C4-2B (cell line): ENCODE data around the gene NCOA6.
"Not testable (repeated sequence)": the region's sequence is repeated elsewhere in the genome, so short reads cannot be mapped to it uniquely, and the experiment has no call there.

Source experiments
- H3K27ac ChIP-seq: fragments of 450-650 bp; 2 replicates; pipeline ENCODE4 v1.5.1; 2017
- ZFX ChIP-seq: fragments of 450-650 bp; IDR thresholded peaks from 2 replicates; pipeline ENCODE4 v1.6.1; 2017
- TF ChIP-seq, protein P1 (sequence below): fragments of 450-650 bp; conservative IDR thresholded peaks from 2 replicates; pipeline ENCODE4 v1.5.1; 2017; ENCODE audit warnings: mild to moderate bottlenecking

Gene NCOA6

DNA sequence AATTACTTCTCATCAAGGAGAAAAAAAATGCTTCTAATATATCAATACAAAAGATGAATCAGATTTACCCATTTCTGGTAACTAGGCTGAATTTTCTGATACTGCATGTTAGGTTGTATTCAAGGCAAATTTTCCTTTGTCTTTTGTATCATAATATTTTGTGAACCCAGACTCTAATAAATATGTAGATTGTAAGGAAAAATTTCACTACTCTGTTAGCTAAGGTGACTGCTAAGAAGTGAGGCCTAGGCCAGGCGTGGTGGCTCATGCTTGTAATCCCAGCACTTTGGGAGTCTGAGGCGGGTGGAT, 108.6 kb downstream of the NCOA6 start:
- H3K27ac ChIP-seq: no peak overlapping the region
- TF ChIP-seq ZFX: no peak
- TF ChIP-seq, protein P1, sequence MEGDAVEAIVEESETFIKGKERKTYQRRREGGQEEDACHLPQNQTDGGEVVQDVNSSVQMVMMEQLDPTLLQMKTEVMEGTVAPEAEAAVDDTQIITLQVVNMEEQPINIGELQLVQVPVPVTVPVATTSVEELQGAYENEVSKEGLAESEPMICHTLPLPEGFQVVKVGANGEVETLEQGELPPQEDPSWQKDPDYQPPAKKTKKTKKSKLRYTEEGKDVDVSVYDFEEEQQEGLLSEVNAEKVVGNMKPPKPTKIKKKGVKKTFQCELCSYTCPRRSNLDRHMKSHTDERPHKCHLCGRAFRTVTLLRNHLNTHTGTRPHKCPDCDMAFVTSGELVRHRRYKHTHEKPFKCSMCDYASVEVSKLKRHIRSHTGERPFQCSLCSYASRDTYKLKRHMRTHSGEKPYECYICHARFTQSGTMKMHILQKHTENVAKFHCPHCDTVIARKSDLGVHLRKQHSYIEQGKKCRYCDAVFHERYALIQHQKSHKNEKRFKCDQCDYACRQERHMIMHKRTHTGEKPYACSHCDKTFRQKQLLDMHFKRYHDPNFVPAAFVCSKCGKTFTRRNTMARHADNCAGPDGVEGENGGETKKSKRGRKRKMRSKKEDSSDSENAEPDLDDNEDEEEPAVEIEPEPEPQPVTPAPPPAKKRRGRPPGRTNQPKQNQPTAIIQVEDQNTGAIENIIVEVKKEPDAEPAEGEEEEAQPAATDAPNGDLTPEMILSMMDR: no peak

DNA sequence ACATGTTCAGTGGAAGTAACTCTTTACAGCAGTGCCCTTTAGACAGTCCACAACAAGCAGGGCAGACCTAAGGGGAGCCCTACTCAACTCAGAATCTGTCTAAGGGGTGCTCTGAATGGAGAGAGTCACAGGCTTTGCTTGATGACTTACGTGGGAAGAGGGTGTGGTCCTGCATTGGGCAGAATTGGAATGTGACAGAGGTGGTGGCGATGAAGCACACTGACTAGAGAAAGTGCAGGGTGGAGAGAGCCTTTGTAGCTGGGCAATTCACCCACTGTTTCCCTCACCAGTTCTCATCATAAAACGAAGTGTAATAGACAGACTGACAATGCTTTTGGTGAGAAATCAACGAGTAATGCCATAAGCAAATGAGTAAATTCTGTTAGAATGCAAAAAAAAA, 110.1 kb downstream of the NCOA6 start:
- no peak overlapping the region for H3K27ac ChIP-seq
- TF ChIP-seq, protein P1: no peak
- no peak for TF ChIP-seq ZFX

DNA sequence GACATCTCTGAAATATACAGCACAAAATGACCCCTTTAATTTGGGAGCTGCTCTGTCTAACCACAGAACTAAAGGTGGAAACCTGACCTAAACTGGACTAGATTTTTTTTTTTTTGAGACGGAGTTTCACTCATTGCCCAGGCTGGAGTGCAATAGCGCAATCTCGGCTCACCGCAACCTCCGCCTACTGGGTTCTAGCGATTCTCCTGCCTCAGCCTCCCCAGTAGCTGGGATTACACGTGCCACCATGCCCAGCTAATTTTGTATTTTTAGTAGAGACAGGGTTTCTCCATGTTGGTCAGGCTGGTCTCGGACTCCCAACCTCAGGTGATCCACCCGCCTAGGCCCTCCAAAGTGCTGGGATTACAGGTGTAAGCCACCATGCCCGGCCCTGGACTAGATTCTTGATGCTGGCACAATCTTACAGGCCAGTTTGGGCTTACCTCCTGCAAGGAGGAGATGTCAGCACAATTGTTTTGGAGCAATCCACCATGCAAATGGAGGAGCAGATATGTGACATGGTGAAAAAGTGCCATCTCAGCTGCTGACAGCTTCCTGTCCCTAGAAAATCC, 111.4 kb downstream of the NCOA6 start:
- not testable (repeated sequence) for H3K27ac ChIP-seq

DNA sequence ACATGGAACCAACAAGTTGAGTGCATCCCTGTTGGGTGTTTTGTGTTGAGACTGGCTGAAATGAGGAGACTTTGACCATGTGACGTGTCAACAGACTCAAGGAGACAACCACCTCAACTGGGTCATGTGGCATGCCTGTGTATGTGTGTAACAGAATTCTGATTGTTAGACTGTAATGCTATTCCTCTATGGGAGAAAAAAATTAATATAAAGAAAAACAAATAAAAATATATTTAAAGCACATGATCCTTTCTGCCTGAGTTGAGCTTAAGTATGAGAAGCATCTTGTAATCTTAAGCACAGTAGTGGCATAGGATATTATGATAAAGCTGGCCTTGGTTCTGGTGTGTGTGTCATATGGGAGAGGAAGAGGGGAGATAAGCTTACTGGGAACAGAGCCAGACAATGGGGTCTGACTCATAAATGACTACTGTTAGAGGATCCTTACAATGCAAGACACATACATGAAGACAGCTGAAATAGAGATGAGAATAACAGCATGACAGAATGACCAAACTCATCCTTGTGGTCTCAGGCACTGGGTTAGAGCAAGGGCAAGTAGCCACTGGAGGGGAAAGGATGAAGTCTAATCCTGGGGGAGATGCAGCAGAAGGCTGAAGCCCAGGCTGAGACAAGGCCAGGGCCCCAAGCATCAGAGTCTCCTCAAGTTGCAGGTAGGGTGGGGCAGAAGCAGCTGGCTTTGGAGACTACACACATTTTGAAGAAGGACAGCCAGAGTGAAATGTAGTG, 112.1 kb downstream of the NCOA6 start:
- TF ChIP-seq, protein P1: no peak
- no peak for TF ChIP-seq ZFX
- H3K27ac ChIP-seq: no peak overlapping the region

DNA sequence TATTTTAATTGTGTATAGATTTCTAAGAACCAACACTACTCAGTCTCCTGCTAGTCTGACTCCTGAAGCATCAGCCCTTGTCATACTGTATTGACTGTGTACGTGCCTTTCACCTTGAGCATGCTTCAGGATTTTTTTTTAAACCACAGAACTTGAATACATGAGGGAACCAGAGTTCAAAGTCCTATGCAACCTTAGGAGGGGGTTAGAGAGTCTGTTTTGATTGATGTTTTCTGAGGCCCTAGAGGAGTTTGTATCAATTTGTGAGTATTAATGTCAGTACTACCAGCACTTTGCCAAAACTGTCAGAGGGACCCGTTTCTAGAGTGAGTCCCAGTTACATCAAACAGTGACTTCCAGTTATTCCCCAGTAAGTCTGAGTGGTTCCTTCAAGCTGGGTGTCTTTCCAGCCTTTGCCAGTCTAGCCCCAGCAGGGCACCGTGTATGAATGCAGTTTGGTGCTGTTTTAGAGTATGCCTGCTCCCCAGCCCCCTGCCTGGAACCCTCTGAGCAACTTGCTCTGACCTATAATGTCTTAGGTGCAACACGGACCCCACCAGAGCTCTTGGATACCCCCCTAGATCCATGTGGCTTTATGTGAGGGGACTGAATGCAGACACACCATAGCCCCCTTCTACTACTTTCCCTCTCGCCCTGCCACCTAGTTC, 112.8 kb downstream of the NCOA6 start:
- no peak for TF ChIP-seq ZFX
- TF ChIP-seq, protein P1: no peak

DNA sequence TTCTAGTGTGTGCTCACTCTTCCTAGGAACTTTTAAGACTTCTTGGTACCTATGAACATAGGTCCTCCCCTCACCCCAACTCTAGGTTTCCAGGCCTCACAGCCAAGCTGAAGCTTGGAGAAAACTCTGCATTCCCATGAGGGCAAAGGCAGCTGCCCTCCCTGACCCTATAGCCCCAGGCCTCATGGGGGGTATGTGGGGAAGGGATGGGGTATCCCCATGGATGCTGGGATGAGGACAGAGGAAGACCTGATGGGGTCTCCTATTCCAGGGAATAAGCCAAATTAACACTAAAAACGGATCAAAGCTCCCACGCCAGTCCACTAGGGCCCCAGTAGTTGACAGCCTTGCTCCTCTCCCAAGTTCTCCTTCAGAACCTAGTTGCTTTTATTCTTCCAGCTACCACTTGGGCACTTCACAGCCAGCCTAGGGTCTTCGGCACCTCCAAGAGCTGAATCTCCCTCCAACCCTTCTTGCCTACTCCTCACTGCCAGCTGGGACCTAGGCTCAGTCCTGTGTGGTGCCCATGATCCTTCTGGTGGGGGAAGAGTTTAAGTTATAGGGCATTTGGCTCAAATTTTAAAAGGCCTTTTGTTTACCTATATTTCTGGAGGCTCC, 113.5 kb downstream of the NCOA6 start:
- TF ChIP-seq, protein P1: no peak
- TF ChIP-seq ZFX: no peak
- H3K27ac ChIP-seq: no peak overlapping the region

More for the DNA sequence above, 112.8 kb downstream of the NCOA6 start:
- H3K27ac ChIP-seq: no peak overlapping the region

DNA sequence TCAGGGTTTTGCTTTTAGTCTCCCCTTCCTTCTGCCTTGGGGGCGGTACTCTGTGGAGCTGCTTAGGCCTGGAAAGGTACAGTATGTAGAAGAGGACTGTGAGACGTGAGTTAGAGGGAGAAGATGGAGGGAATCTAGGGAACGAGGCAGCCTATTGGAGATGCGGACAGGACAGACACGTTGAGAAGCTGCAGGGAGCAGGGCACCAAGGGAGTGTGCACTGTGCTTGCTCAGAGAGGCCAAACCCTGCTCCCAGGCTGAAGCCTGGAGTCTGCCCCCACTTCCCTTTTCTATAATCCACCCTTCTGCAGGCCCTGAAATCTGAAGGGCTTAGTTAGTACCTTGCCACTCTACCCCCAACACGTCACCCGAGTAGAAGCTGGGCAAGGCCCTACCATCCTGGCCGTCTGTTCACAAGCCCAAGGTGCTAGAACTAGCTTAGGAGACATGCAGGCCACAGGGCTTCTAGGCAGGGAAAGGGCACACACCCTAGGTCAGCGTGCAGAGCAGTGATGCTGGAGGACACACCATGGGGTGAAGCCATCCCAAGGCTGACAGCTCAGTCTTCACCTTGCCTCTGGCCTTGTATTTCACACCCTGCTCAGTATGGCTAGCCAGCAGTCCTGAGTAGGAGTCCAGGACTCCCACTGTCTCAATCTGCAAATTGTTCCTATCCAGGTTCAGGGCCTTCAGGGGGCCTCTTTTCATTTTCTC, 114.4 kb downstream of the NCOA6 start:
- TF ChIP-seq, protein P1: no peak
- no peak for TF ChIP-seq ZFX
- peak overlapping the region; percentile 62 for H3K27ac ChIP-seq
